Stomach smooth muscle (tissue), 2 donors: ENCODE results near the gene PPP2R1A.
"Not testable (repeated sequence)": the region's sequence is repeated elsewhere in the genome, so short reads cannot be mapped to it uniquely, and the experiment has no call there.

ENCODE experiments used
- H3K27ac ChIP-seq: one replicate; pipeline ENCODE4 v1.7.0; 2013; ENCODE audit warnings: mild to moderate bottlenecking, low read length, inconsistent platforms
- H3K27me3 ChIP-seq, 2 donors: one replicate each; pipeline ENCODE4 v1.7.0; 2013; ENCODE audit warnings: low read length in 2 of 2; ENCODE audit not compliant: insufficient read depth in 2 of 2, control insufficient read depth in 1 of 2
- H3K36me3 ChIP-seq, 2 donors: one replicate each; pipeline ENCODE4 v1.7.0; 2013; ENCODE audit warnings: low read length in 2 of 2; ENCODE audit not compliant: control insufficient read depth in 2 of 2, insufficient read depth in 2 of 2
- H3K4me1 ChIP-seq: one replicate; pipeline ENCODE4 v1.7.0; 2013; ENCODE audit warnings: low read length; ENCODE audit not compliant: control insufficient read depth, insufficient read depth
- H3K4me3 ChIP-seq, 2 donors: one replicate each; pipeline ENCODE4 v1.7.0; 2013; ENCODE audit warnings: low read length in 2 of 2
- H3K9ac ChIP-seq, 2 donors: one replicate each; pipeline ENCODE4 v1.7.0; 2013; ENCODE audit warnings: low read length in 2 of 2, mild to moderate bottlenecking in 1 of 2
- H3K9me3 ChIP-seq, 2 donors: one replicate each; pipeline ENCODE4 v1.7.0; 2013; ENCODE audit warnings: low read length in 2 of 2; ENCODE audit not compliant: control insufficient read depth in 2 of 2
- donor health status: healthy.
- donor health status: Pancreatic carcinoma.

PPP2R1A gene

GRCh38 chr19:52187407-52187806 lies 2.4 kb upstream of the PPP2R1A start:
- Histone ChIP-seq H3K9me3 (no peaks in the 10 kb centered on the region), H3K27me3 (no peaks in the 10 kb centered on the region), H3K9ac (no peak overlapping the region), H3K27ac (no peak overlapping the region), H3K36me3 (no peaks in the 10 kb centered on the region), H3K4me3 (no peak overlapping the region), H3K4me1 (peaks cover 25% of the 10 kb centered on the region)

- Histone ChIP-seq H3K27me3 (no peaks in the 10 kb centered on the region), H3K9me3 (no peaks in the 10 kb centered on the region), H3K4me3 (peak overlapping the region; percentile 74 to 94), H3K9ac (peak overlapping the region; percentile 67 to 87), H3K36me3 (peaks cover 3% of the 10 kb centered on the region in 2 donors), H3K4me1 (peaks cover 36% of the 10 kb centered on the region), H3K27ac (peak overlapping the region; percentile 97)
Measured at GRCh38 chr19:52188822-52189734, 774 bp upstream of the PPP2R1A start.

DNA sequence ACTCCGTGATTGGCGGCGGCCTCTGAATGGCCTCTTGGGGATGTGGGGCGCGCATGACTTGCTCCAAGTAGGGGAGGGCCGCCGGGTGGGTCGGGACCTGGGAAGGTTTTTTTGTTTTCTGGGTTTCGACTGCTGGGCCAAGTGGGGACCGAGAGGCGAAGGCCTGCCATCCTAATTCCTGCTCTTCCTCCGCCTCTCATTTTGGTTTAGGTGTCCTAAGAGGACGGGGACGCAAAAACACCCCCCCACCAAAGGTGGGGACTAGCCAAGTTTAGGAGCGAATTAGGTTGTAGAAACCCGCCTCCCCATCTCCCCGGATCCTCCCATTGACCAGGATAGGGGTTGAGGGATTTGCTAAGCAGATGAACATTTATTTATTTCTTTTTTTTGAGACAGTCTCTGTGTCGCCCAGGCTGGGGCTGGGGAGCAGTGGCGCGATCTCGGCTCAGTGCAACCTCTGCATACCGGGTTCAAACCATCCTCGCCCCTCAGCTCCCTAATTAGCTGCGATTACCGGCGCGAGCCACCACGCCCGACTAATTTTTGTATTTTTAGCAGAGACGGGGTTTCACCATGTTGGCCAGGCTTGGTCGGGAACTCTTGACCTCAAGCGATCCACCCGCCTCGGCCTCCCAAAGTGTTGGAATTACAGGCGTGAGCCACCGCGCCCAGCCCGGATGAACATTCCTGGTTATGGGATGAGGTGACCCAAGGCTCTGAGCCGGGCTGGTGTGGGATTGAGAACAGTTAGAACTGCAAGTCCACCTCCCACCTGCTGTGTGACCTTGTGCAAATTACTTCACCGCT lies 838 bp downstream of the PPP2R1A start:
- Histone ChIP-seq H3K9me3 (no peaks in the 10 kb centered on the region), H3K27ac (peak overlapping the region; percentile 97), H3K27me3 (no peaks in the 10 kb centered on the region), H3K9ac (peak overlapping the region; percentile 77 to 98), H3K4me1 (peaks cover 41% of the 10 kb centered on the region), H3K36me3 (peaks cover 11 to 14% of the 10 kb centered on the region in 2 donors), H3K4me3 (peak overlapping the region; percentile 61 to 94)

- H3K27ac ChIP-seq, result peak overlapping the region; percentile 97
- peak overlapping the region; percentile 61 to 94 for H3K4me3 ChIP-seq
- H3K4me1 ChIP-seq, result peaks cover 45% of the 10 kb centered on the region
- H3K27me3 ChIP-seq, result no peaks in the 10 kb centered on the region
- H3K9ac ChIP-seq, result peak overlapping the region; percentile 77 to 98
- peaks cover 15 to 19% of the 10 kb centered on the region in 2 donors for H3K36me3 ChIP-seq
- H3K9me3 ChIP-seq, result no peaks in the 10 kb centered on the region
Measured at GRCh38 chr19:52191389-52191788, 1.5 kb downstream of the PPP2R1A start.

DNA sequence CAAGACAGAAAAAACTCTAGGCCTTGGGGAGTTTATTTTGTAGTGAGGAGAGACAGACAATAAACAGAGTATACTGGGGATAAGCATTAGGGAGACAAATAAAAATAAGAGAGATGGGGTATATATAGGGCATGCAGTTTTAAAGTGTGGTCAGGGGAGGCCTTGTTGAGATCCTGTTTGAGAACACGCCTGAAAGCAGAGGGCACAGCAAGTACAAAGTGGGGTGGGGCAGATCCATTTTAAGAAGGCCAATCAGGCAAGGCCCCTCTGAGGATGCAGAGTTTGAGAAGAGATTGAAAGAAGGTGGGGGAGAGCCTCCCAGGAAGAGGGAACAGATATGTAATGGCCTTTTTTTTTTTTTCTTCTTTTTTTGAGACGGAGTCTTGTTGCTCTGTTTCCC lies 2.1 kb downstream of the PPP2R1A start:
- Histone ChIP-seq H3K4me3 (peak overlapping the region; percentile 61 to 94), H3K36me3 (peaks cover 19 to 22% of the 10 kb centered on the region in 2 donors), H3K9me3 (no peaks in the 10 kb centered on the region), H3K4me1 (peaks cover 45% of the 10 kb centered on the region), H3K27me3 (no peaks in the 10 kb centered on the region), H3K27ac (peak overlapping the region; percentile 97), H3K9ac (peak overlapping the region in 1 of 2 donors; percentile 77)

DNA sequence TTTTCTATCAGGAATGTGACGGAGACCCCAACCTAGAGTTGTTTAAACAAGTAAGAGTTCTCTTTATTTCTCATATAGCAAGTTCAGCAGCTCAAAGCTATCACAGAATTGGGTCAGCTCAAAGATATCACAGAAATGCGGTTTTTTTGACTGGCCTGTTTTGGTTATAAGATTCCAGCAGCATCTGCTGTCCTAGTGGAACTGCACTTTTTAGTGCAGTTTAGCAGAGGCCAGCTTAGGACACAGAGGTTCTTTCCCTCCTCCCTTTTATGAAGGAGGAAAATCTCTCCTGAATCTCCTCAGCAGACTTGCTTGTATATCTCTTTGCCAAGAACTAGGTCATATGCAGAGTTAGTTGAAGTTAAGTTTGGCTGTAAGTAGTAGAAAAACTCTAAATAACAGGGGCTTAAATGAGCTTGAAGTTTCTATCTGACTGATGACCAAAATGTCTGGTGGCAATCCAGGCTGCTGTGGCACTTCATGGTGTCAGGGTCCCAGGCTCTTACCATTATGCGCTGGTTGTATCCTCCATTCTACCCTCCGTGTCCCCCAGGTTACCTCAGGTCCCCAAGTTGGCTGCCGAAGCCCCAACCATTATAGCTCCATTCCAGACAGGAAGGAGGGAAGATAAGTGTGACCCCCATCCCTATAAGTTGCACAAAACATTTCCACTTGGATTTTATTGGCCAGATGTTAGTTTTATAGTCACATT lies 6.6 kb downstream of the PPP2R1A start:
- Histone ChIP-seq H3K4me3 (no peak overlapping the region), H3K9me3 (no peaks in the 10 kb centered on the region), H3K27me3 (no peaks in the 10 kb centered on the region), H3K27ac (no peak overlapping the region), H3K4me1 (peaks cover 50% of the 10 kb centered on the region), H3K9ac (no peak overlapping the region), H3K36me3 (peaks cover 26 to 33% of the 10 kb centered on the region in 2 donors)

DNA sequence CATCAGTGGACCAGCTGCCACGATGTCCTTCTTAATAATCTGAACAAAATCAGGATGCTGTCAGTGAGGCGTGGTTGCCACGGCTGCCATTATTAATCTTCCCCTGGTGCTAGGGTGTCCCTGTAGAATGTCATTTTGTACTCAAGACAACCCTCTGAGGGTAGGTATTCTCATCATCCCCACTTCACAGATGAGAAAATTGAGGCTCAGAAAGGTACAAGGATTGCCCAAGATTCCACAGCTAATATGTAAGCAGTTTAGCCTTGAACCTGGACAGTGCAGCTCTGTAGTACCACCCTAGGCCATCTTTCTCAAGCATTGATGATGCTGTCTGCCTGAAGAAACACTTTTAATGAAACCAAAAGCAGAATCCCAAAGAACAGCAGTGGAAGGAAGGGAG lies 8.1 kb downstream of the PPP2R1A start:
- no peaks in the 10 kb centered on the region for H3K27me3 ChIP-seq
- no peak overlapping the region for H3K4me3 ChIP-seq
- H3K27ac ChIP-seq, result no peak overlapping the region
- H3K36me3 ChIP-seq, result peaks cover 42 to 47% of the 10 kb centered on the region in 2 donors
- H3K9me3 ChIP-seq, result no peaks in the 10 kb centered on the region
- peaks cover 38% of the 10 kb centered on the region for H3K4me1 ChIP-seq
- H3K9ac ChIP-seq, result no peak overlapping the region

DNA sequence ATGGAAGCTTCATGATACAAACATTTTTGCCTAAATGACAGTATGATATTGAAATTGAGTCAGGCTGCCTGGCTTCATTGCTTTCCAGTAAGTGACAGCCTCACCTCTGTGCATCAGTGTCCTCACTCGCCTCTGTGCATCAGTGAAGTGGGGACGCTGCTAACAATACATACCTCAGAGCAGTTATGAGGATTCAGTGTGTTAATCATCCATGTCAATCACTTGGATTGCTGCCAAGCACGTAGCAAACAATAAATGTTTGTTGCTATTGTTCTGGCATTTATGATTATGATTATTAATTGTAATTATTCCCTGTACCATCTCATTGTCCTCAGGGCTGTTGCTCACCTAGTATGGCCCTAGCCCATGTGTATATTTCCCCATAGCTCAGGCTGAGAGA lies 8.8 kb downstream of the PPP2R1A start:
- Histone ChIP-seq H3K27me3 (no peaks in the 10 kb centered on the region), H3K27ac (no peak overlapping the region), H3K9me3 (no peaks in the 10 kb centered on the region), H3K4me1 (peaks cover 34% of the 10 kb centered on the region), H3K4me3 (no peak overlapping the region), H3K36me3 (peaks cover 46 to 52% of the 10 kb centered on the region in 2 donors), H3K9ac (no peak overlapping the region)

DNA sequence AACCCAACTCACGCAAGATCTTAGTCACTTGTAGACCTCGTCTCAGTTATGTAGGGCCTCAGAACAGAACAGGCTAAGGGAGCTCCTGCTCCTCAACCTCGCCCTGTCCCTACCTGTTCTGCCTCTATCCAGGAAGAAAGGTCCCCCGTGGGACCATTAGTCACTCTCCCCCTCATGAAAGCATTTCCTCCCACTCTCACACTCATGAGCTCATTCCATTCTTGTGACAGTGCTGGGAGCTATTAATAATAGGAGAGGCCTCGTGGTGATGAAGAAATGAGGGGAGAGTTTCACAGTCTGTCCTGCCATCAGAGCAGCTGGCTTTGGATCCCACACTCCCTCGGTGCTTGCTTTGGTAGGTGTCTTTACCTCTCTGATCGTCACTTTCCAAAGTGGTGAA lies 10.2 kb downstream of the PPP2R1A start:
- Histone ChIP-seq H3K27me3 (no peaks in the 10 kb centered on the region), H3K4me3 (no peak overlapping the region), H3K9ac (peak overlapping the region in 1 of 2 donors; percentile 42), H3K36me3 (peaks cover 53 to 62% of the 10 kb centered on the region in 2 donors), H3K4me1 (peaks cover 27% of the 10 kb centered on the region), H3K9me3 (no peaks in the 10 kb centered on the region), H3K27ac (peak overlapping the region; percentile 24)

DNA sequence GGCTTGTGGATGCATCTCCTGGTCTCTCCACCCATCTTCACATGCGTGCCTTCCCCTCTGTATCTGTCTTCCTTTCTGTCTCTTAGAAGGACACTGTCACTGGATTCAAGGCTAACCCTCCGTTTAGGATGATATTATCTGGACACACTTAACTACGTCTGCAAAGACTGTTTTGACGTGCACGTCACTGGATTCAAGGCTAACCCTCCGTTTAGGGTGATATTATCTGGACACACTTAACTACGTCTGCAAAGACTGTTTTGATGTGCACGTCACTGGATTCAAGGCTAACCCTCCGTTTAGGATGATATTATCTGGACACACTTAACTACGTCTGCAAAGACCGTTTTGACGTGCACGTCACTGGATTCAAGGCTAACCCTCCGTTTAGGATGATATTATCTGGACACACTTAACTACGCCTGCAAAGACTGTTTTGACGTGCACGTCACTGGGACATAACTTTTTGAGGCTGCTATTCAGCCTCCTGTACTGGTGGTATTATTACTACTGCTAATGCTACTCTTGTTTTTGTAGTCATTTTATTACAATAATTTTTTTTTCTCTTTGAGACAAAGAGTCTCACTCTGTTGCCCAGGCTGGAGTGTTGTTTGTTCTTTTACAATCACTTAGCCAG lies 11.0 kb downstream of the PPP2R1A start:
- H3K9me3 ChIP-seq, H3K27ac ChIP-seq, H3K9ac ChIP-seq, H3K27me3 ChIP-seq, H3K4me3 ChIP-seq: not testable (repeated sequence)
- Histone ChIP-seq H3K4me1 (peaks cover 26% of the 10 kb centered on the region), H3K36me3 (peaks cover 53 to 64% of the 10 kb centered on the region in 2 donors)
